GM10248 (cell line): Measurements from ENCODE around the gene METRN.
A peak's percentile ranks its signal among the peaks of the same experiment; 100 is the strongest.

Experiments
- CTCF ChIA-PET: fragments of 300-600 bp; sonication (Branson Sonifier 250); formaldehyde crosslinking; extraction: SDS; loops from one replicate; lab custom pipeline; 2021; ENCODE audit warnings: antibody characterized with exemption; lab: Yijun Ruan, JAX
- POLR2A ChIA-PET: fragments of 350-650 bp; sonication (Branson Sonifier 250); formaldehyde crosslinking; extraction: SDS; loops from one replicate; lab custom pipeline; 2020; ENCODE audit warnings: antibody characterized with exemption; lab: Yijun Ruan, JAX
- DNase-seq: peaks from one replicate; pipeline ENCODE4 v3.0.0; 2012; ENCODE audit errors: extremely low spot score
- CTCF ChIP-seq: IDR thresholded peaks from 2 replicates; pipeline ENCODE4 v1.5.1; 2012; ENCODE audit warnings: mild to moderate bottlenecking, low read depth; ENCODE audit errors: extremely low read depth, missing control alignments, control extremely low read depth

The METRN gene

GRCh38 chr16:730666-731509 lies 16.0 kb downstream of the METRN start:
- no peak for TF ChIP-seq CTCF
- ChIA-PET CTCF (interaction anchor here (0.8 to 2.1 kb wide), 7 partner anchors 8 to 54 kb away, joined by 3 to 11 read pairs (median 4); partner anchors contain the start of genes ANTKMT, CIAO3 and METRN), POLR2A (no interaction called here)
- DNase-seq = no peak

- ChIA-PET POLR2A (no interaction called here), CTCF (interaction anchor here (0.8 to 1.0 kb wide), 2 partner anchors 8 to 10 kb away, joined by 3 read pairs; partner anchors contain the start of gene CIAO3)
- no peak for TF ChIP-seq CTCF
- no peak for DNase-seq
Observed at GRCh38 chr16:732332-732731, 17.4 kb downstream of the METRN start.

DNA sequence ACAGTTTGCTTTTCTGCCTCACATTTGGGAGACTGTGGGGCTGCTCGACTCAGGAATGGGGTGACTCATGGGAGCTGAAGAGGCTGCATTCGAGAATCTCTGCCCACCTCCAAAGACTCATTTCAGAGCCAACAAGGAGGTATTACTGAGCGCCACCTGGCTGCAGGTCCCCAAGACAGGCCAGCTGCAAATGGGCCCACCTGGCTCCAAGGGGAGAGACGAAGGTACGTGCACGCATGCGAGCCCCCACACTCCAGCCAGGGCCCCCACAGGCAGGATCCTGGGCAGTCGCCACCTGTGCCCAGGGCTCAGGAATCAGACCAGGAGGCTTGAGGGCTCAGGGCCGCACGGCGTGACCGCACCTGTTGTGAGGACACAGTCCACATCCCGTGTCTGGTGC lies 18.0 kb downstream of the METRN start:
- peak; percentile 12 for TF ChIP-seq CTCF
- ChIA-PET POLR2A (no interaction called here), CTCF (interaction anchor here (0.9 kb wide), 1 partner anchor 18 kb away, joined by 3 read pairs; no protein-coding TSS in a partner anchor)
- DNase-seq = no peak

DNA sequence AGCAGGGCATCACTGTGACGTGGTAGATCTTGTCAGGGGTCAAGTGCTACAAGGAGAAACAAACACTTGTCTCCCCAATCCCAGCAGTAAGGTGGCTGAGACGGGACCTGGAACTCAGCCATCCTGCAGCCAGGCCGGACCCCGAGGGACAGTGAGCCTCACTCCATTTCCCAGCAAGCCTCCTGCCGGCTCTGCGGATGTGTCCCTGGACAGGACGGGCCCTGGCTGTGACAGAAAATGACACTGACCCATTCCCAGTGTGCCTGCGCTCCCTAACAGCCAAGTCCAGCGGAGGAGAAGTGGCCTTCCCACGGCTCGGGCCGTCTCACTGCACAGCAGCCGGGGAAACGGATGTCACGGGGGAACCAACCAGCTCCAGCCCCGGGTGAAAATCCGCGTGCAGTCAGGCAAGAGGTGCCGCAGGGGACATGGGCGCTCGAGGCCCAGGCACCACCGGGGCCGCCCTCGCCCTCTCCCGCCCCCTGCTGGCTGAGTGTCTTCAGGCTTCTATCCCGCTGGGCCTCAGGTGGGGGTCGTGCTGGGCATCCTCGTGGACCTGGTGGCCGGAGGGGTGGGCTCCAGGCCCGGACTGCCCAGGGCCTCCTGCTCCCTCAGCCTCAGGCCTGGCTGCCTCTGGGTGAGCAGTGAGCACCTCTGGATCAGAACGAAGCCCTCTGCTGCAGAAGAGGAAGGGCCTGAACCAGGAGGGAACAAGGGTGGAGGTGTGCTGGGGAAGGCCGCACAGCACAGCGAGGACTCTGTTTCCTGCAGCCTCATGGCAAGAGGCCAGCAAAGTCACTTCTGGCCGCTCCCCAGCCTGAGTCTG lies 18.7 kb downstream of the METRN start:
- no peak for DNase-seq
- ChIA-PET POLR2A (no interaction called here), CTCF (interaction anchor here (0.9 to 1.4 kb wide), 2 partner anchors 17 to 21 kb away, joined by 3 to 4 read pairs; no protein-coding TSS in a partner anchor)
- TF ChIP-seq CTCF = peak; percentile 19

- POLR2A ChIA-PET = no interaction called here
- TF ChIP-seq CTCF = no peak
- DNase-seq = no peak
- CTCF ChIA-PET = interaction anchor here (1.4 to 5.2 kb wide), 2 partner anchors 14 to 22 kb away, joined by 4 to 31 read pairs; partner anchors contain the start of gene ANTKMT
Observed at GRCh38 chr16:734208-734980, 19.5 kb downstream of the METRN start.
